H1 (cell line): ENCODE measurements around the gene KIF1B.

Experiments used
- CEBPB ChIP-seq: IDR thresholded peaks from 2 replicates; pipeline ENCODE4 v1.6.1; 2012; ENCODE audit warnings: low read depth, low read length
- CREB1 ChIP-seq: IDR thresholded peaks from 2 replicates; pipeline ENCODE4 v1.6.1; 2012; ENCODE audit warnings: inconsistent platforms
- EP300 ChIP-seq, 2 experiments: IDR thresholded peaks; 1 replicate in 1 of 2; 2 replicates in 1 of 2; pipeline ENCODE4 v1.6.1; 2011 to 2012; ENCODE audit warnings: low read depth in 2 of 2, low read length in 2 of 2, mild to moderate bottlenecking in 2 of 2, borderline replicate concordance in 1 of 2, inconsistent platforms in 1 of 2, moderate library complexity in 1 of 2
- EZH2 ChIP-seq: fragments of 200-600 bp; sonication (generic); IDR thresholded peaks from 2 replicates; pipeline ENCODE4 v1.7.1; 2012; ENCODE audit warnings: low read depth, mild to moderate bottlenecking, moderate library complexity, low read length, inconsistent platforms; ENCODE audit not compliant: severe bottlenecking
- FOSL1 ChIP-seq: IDR thresholded peaks from 2 replicates; pipeline ENCODE4 v1.6.1; 2011; ENCODE audit warnings: mild to moderate bottlenecking, low read depth, low read length, moderate library complexity; ENCODE audit not compliant: insufficient read depth
- HDAC6 ChIP-seq: IDR thresholded peaks from one replicate; pipeline ENCODE4 v1.7.1; 2012; ENCODE audit warnings: low read depth, mild to moderate bottlenecking, inconsistent platforms, low read length, moderate library complexity
- NRF1 ChIP-seq: IDR thresholded peaks from 2 replicates; pipeline ENCODE4 v1.6.1; 2011; ENCODE audit warnings: mild to moderate bottlenecking, low read depth, low read length, improper control_type of control experiment
- POLR2A ChIP-seq, 2 experiments: IDR thresholded peaks; 1 replicate in 1 of 2; 2 replicates in 1 of 2; pipeline ENCODE4 v1.6.1; 2011; ENCODE audit warnings: low read depth in 2 of 2, low read length in 2 of 2, mild to moderate bottlenecking in 2 of 2; ENCODE audit errors: control extremely low read depth in 1 of 2
- POLR2AphosphoS5 ChIP-seq: IDR thresholded peaks from 2 replicates; pipeline ENCODE4 v1.6.1; 2011; ENCODE audit warnings: low read depth, low read length
- RFX5 ChIP-seq: IDR thresholded peaks from 2 replicates; pipeline ENCODE4 v1.6.1; 2011; ENCODE audit warnings: low read depth, low read length, improper control_type of control experiment, borderline replicate concordance
- TBP ChIP-seq: IDR thresholded peaks from 2 replicates; pipeline ENCODE4 v1.6.1; 2011; ENCODE audit warnings: low read depth, low read length, improper control_type of control experiment
- ZNF274 ChIP-seq: IDR thresholded peaks from 2 replicates; pipeline ENCODE4 v1.7.0; 2012; ENCODE audit warnings: low read length, borderline replicate concordance; ENCODE audit errors: extremely low read depth
- TF ChIP-seq, protein P1 (sequence below), 3 experiments: IDR thresholded peaks; 1 replicate in 2 of 3; 2 replicates in 1 of 3; pipeline versions ENCODE4 v1.5.1 to v1.6.1; 2011; ENCODE audit warnings: low read length in 3 of 3, mild to moderate bottlenecking in 3 of 3, inconsistent platforms in 2 of 3, low read depth in 1 of 3, moderate library complexity in 1 of 3; ENCODE audit not compliant: insufficient read depth in 1 of 3; ENCODE audit errors: control extremely low read depth in 1 of 3

- TF ChIP-seq NRF1 (no peak), EP300 (IDR thresholded peaks at IDR 0.05; ENCODE audit: borderline replicate concordance in 1 of 2, low read depth in 2 of 2, low read length in 2 of 2) (no peak), CREB1 (no peak), RFX5 (no peak), ZNF274 (no peak), POLR2A (IDR thresholded peaks at IDR 0.05; ENCODE audit: control extremely low read depth in 1 of 2, low read depth in 2 of 2, low read length in 2 of 2) (no peak), POLR2AphosphoS5 (no peak), EZH2 (no peak), FOSL1 (no peak), CEBPB (no peak), HDAC6 (no peak), TBP (no peak)
- TF ChIP-seq, protein P1, sequence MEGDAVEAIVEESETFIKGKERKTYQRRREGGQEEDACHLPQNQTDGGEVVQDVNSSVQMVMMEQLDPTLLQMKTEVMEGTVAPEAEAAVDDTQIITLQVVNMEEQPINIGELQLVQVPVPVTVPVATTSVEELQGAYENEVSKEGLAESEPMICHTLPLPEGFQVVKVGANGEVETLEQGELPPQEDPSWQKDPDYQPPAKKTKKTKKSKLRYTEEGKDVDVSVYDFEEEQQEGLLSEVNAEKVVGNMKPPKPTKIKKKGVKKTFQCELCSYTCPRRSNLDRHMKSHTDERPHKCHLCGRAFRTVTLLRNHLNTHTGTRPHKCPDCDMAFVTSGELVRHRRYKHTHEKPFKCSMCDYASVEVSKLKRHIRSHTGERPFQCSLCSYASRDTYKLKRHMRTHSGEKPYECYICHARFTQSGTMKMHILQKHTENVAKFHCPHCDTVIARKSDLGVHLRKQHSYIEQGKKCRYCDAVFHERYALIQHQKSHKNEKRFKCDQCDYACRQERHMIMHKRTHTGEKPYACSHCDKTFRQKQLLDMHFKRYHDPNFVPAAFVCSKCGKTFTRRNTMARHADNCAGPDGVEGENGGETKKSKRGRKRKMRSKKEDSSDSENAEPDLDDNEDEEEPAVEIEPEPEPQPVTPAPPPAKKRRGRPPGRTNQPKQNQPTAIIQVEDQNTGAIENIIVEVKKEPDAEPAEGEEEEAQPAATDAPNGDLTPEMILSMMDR (IDR thresholded peaks at IDR 0.05; ENCODE audit: control extremely low read depth in 1 of 3, insufficient read depth in 1 of 3, low read depth in 1 of 3, low read length in 3 of 3), result no peak
These were observed 41.4 kb upstream of the KIF1B start for GRCh38 chr1:10168912-10169514.
